ENCODE measurements around the gene CD82. TPM values are rescaled to one million over a fixed set of nuclear protein-coding genes. Genes with fewer than 3 reads are reported as not detected.
A peak's percentile ranks its signal among the peaks of the same experiment; 100 is the strongest.

Gene CD82
- total and polyA plus RNA-seq, 8 donors: 26.5 to 64.6 (median 32.5) TPM

- FAIRE-seq (no peak), ATAC-seq (no peak), DNase-seq (no peak)
- TF ChIP-seq, protein P1, sequence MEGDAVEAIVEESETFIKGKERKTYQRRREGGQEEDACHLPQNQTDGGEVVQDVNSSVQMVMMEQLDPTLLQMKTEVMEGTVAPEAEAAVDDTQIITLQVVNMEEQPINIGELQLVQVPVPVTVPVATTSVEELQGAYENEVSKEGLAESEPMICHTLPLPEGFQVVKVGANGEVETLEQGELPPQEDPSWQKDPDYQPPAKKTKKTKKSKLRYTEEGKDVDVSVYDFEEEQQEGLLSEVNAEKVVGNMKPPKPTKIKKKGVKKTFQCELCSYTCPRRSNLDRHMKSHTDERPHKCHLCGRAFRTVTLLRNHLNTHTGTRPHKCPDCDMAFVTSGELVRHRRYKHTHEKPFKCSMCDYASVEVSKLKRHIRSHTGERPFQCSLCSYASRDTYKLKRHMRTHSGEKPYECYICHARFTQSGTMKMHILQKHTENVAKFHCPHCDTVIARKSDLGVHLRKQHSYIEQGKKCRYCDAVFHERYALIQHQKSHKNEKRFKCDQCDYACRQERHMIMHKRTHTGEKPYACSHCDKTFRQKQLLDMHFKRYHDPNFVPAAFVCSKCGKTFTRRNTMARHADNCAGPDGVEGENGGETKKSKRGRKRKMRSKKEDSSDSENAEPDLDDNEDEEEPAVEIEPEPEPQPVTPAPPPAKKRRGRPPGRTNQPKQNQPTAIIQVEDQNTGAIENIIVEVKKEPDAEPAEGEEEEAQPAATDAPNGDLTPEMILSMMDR (IDR thresholded peaks at IDR 0.05): no peak
- Histone ChIP-seq H3K27me3 (no peaks in the 10 kb centered on the region), H3K4me1 (peaks cover 8 to 16% (median 15%) of the 10 kb centered on the region in 3 donors), H3K9me3 (no peaks in the 10 kb centered on the region), H3K36me3 (no peaks in the 10 kb centered on the region), H3K27ac (no peak overlapping the region), H3K4me3 (no peak overlapping the region)
- 84 to 86% methylated on average over 2 of the region's 2 CpGs for WGBS, 2 donors
- intact Hi-C loops (cut with DNase I): no loop called here
Observed at GRCh38 chr11:44580701-44581100, 15.2 kb downstream of the CD82 start.

- H3K27ac ChIP-seq: no peak overlapping the region
- no peak overlapping the region for H3K4me3 ChIP-seq
- DNase-seq: no peak
- H3K27me3 ChIP-seq: no peaks in the 10 kb centered on the region
- no peak for FAIRE-seq
- H3K9me3 ChIP-seq: no peaks in the 10 kb centered on the region
- ATAC-seq: no peak
- H3K4me1 ChIP-seq: peaks cover 8 to 16% (median 15%) of the 10 kb centered on the region in 3 donors
- WGBS, 2 donors: 50 to 65% methylated on average over 3 of the region's 3 CpGs
- intact Hi-C loops (cut with DNase I): no loop called here
- TF ChIP-seq, protein P1 (IDR thresholded peaks at IDR 0.05): no peak
- no peaks in the 10 kb centered on the region for H3K36me3 ChIP-seq
Observed at GRCh38 chr11:44581246-44581645, 15.8 kb downstream of the CD82 start.

DNA sequence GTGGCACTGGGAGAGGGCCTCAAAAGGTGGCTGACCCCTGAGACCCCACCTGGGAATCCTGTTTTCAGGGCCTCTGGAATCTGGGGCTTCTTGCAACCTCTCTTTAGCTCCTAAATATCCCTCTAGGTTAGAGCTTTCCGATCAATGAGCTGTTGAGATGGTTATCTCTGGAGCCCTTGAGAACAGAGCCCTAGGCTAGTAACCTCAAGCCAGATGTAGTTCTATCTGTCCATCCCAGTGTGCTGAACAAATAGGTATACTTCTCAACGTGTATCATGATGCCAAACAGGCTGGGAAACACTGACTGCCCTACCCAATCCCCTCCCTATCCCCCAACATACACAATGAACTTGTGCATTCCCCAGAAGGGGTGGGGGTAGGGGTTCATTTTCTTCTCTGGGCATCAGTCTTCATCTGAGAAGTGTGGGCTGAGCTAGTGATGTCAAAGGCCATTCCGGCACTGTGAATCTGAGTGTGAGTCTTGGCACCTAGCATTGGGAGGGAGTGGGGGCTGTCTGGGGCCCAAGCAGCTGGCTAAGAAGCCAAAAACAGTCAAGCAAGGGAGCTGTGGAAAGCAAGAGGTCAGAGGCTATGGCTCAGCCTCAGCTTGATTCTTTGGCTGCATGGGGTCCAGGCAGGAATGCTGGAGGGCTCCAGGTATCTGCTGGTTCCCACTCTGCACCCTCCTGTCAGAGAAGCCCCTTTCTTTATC, 17.3 kb downstream of the CD82 start:
- H3K27me3 ChIP-seq: no peaks in the 10 kb centered on the region
- H3K4me1 ChIP-seq: peaks cover 8 to 16% (median 15%) of the 10 kb centered on the region in 3 donors
- ATAC-seq (no peak), FAIRE-seq (no peak), DNase-seq (no peak)
- intact Hi-C loops (cut with DNase I): no loop called here
- H3K27ac ChIP-seq: no peak overlapping the region
- WGBS, 2 donors: 87 to 89% methylated on average over 3 of the region's 3 CpGs
- H3K36me3 ChIP-seq: no peaks in the 10 kb centered on the region
- H3K4me3 ChIP-seq: no peak overlapping the region
- TF ChIP-seq, protein P1 (IDR thresholded peaks at IDR 0.05): no peak
- no peaks in the 10 kb centered on the region for H3K9me3 ChIP-seq

- ATAC-seq (no peak), FAIRE-seq (no peak), DNase-seq (no peak)
- Histone ChIP-seq H3K36me3 (no peaks in the 10 kb centered on the region), H3K27ac (peak overlapping the region in 2 of 4 donors; percentile 75 to 77), H3K4me3 (no peak overlapping the region), H3K27me3 (no peaks in the 10 kb centered on the region), H3K9me3 (no peaks in the 10 kb centered on the region), H3K4me1 (peaks cover 8 to 16% (median 15%) of the 10 kb centered on the region in 3 donors)
- WGBS, 2 donors: 92 to 94% methylated on average over 2 of the region's 2 CpGs
- TF ChIP-seq, protein P1 (IDR thresholded peaks at IDR 0.05): no peak
- intact Hi-C loops (cut with DNase I): no loop called here
Observed at GRCh38 chr11:44583353-44583669, 17.8 kb downstream of the CD82 start.

- Histone ChIP-seq H3K27ac (peak overlapping the region in 2 of 4 donors; percentile 75 to 77), H3K36me3 (no peaks in the 10 kb centered on the region)
- FAIRE-seq: no peak
Observed at GRCh38 chr11:44585421-44585820, 20.0 kb downstream of the CD82 start.

More at GRCh38 chr11:44585421-44585820, 20.0 kb downstream of the CD82 start:
- DNase-seq (no peak), ATAC-seq (no peak)
- Histone ChIP-seq H3K4me3 (no peak overlapping the region), H3K27me3 (no peaks in the 10 kb centered on the region), H3K9me3 (no peaks in the 10 kb centered on the region), H3K4me1 (peaks cover 8 to 16% (median 15%) of the 10 kb centered on the region in 3 donors)
- 41 to 48% methylated on average over 5 of the region's 5 CpGs for WGBS, 2 donors
- TF ChIP-seq, protein P1 (IDR thresholded peaks at IDR 0.05): no peak
- intact Hi-C loops (cut with DNase I): no loop called here
